ENCODE data around the gene PCNX2.
"Not testable (repeated sequence)": the region's sequence is repeated elsewhere in the genome, so short reads cannot be mapped to it uniquely, and the experiment has no call there.

The PCNX2 gene

DNA sequence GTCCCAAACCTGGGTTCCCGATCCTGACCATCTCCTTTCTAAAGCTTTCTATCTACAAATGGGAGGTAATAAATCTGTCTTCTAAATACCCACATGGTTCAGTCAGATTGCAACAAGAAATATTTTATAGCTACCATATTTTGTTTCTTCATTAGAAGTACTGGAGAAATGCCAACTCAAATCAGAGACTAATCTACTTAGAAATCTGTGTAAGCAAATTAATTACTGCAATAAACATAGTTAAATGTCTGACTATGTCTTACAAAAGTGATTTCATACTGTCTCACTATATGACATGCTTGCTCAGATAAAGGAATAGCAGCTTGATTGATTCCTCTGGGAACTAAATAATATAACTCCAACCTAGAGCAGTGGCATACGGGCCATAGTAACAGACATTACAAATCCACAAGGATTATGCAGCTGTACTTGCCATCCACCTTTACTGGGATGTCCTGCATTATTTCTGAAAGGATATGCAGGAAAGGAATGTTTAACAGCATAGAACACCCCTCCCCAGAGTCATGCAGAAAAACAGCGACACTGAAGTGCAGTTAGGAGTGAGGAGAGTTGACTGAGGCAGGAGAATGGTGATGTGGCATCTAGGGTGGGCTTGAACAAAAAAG lies 80.3 kb downstream of the PCNX2 start:
- DNase-seq, result no peak

DNA sequence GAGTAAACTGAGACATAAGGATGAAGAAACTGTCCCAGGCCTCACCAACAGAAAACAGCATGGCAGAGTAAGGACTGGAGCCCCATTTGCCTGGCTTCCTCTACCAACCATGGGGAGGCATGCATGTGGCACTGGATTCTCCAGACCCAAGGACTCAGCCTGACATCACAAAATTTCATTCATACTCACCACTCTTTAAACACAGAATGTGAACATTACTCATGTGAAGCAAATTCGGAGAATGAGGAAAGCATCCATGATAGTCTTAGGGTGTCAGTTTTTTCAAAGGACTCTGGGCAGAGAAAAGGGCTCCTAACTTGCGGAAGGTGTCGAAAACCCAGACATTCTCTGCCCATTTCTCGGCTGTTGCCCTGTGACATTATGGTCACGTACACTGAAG lies 83.9 kb downstream of the PCNX2 start:
- peak; percentile 5 for DNase-seq

DNA sequence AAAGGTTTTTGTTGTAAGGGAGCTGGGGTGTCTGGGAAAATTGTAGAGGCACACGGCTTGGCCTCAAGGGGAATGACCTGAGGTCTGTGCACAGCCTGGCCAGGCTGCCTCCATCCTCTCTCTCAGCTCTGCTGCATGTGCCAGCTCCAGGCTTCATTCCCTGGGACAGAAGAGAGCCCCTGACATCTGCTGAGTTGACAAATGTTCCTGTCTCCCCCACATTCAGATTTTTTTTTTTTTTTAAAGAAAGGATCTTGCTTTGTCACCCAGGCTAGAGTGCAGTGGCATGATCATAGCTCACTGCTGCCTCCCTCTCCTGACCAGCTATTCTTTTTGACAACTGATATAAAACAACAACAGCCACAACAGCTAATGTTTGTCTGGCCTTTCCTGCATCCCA lies 84.4 kb downstream of the PCNX2 start:
- DNase-seq, result no peak

DNA sequence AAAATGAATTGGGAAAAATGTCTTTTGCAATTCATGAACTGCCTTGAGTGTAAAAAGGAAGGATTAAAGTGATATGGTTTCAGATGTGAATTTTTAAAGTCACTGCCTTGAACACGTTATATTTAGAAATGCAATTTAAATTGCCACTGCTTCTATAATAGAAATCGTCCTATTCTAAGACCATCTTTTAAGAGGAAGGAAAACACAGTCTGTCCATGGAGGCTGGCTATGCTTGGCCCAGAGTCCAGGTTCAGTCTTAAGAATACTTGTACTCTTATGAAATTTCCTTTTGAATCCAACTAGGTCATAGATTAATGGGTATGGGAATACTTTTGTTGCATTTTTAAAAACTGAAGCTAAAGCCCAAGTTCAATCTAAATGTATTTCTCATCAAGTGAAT lies 86.0 kb downstream of the PCNX2 start:
- DNase-seq, result no peak

DNA sequence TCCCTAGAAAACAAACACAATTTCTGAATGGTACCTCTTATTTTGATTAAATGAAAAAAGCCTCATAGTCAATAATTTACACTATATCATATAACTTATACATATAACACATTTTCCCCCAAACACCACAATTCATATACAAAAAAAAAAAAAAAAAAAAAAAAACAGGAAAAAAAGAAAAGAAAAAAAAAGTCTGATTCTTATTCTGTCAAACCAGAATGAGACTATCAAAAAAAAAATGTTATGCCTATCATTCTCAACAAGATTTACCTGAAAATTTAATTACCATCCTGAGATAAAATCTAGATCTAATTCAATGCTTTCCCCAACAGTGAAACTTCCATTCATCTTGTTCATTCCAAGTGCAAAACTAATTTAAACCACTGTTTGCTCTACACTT lies 86.8 kb downstream of the PCNX2 start:
- no peak for DNase-seq

DNA sequence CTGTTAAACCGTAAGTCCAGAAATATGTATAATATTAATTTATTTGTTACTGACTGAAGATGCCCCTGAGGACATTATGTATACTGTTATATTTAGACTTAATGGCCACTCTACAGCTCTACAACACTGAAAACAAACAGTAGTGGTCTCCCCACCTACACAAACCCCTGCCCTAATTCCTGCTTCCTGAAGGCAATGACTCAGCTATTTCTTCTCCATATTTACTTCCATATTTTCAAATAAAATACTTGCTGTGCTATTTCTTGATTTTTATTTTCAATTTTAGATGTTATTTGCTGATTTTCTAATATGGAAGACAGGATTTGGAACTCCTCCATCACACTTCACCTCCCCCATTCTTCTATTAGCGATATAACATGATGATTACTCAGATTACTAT lies 97.6 kb downstream of the PCNX2 start:
- no peak for DNase-seq

DNA sequence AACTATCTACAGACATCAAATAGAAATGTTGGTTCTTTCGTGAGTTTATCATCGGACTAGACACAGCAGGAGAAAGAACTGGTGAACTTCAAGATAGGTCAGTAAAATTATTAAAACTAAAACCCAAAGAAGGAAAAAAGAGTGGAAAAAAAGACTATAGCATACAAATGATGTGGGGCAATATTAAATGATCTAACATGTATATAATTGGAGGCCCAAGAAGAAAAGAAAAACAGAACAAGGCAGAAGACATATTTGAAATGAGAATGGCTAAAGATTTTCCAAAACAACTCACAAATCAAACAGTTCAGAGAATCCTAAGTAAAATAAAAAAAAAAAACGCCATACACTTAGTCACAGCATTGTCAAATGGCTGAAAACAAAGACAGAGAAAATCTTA lies 101.8 kb downstream of the PCNX2 start:
- DNase-seq, result no peak

DNA sequence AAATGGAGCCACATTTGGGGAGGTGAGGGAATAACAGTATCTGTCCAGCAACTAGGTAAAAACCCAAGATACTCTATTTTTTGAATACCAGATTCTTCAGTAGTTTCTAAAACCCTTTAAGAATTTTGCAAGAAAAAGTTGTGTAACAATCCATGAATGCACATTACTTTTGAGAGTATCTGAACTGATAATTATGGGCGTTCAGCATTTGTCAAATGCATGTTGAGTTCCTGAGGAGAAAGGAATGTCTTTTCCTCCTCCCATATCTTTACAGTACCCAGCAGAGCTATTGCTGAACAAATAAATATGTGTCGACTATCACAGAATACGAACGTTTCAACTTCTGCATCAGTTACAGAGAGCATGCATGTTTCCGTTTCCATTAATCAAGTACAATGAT lies 104.5 kb downstream of the PCNX2 start:
- DNase-seq, result no peak

DNA sequence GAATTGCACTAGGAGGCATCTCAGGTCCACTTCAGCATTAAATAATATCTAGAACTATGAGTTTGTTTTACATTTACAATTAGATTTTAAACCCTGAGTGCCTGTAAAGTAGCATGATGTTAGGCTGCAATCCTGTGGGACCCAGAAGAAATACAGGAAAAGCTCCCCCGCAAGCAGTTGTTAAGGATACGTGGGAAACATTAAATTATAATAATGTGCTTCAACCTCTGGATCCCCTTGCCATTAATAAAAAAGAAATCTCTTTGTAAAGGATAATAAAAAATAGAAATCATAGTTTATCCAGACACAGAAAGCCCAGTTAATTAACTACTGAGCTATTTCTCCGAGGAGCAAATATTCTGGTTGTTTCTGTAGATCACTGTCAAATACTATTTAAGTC lies 106.0 kb downstream of the PCNX2 start:
- no peak for DNase-seq

DNA sequence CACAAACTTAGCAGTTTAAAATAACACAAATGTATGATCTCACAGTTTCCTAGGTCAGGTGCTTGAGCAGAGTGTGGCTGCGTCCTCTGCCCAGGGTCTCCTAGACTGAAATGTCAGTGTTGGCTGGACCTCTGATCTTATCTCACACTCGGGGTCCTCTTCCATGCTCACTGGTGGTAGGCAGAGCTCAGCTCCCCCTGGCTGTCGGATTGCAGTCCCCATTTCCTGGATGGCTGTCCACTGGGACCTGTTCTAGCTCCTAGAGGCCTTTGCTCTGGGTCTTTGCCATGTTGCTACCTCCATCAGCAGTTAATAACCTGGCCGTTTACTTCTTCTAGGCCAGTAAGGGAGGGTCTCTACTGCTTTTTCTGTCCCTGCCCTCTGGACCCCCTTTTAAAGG lies 107.5 kb downstream of the PCNX2 start:
- no peak for DNase-seq

DNA sequence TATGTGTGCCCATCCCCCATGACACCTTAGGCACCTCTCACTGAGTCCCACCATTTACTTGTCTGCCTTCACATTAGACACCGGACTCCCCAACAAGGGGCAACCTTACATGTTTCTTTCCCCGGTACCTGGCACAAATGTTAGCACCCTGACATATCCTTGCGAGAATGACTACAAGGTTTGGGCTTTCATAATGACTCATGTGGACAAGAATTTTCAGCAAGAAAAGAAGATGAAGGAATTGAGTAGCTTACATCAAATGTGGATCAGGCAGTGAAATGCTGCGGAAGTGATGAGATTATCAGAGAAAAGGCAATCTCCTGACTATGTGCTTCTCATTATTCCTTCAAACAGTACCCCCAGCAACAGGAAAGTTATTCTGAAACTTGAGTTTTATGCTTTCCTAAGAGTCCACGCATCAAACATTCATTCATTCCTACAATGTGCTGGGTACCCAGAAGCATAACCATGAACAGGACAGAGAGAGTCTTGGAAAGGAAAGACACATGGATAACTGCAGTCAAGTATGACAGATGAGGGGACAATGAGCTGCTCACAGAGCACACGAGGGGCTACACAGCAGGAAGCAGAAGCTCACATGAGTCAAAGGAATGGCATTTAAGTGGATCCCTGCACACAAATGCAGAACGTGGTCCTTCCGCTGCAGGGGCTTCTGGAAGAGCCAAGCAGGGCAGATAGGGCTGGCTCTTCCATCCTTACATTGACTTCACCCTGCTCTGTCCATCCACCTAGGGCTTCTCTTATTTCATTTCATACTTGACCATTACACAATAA lies 112.1 kb downstream of the PCNX2 start:
- DNase-seq, result peak; percentile 47

DNA sequence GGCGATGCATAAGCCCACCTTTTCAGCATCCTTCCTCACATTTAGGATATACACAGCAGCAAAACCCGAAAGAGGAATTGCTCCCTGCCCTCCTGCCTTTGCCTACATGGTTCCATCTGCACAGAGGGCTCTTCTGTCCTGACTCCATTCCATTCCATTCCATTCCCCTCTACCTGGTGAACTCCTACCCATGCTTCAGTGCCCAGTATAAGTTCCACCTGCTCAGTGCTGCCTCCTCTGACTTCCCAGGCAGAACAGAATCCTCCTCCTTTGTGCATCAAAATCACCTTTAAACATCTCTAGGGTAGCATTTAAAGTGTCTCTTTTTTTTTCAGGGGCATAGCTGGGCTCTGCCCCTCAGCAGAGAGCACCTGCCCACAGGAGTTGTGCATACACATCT lies 112.9 kb downstream of the PCNX2 start:
- no peak for DNase-seq

DNA sequence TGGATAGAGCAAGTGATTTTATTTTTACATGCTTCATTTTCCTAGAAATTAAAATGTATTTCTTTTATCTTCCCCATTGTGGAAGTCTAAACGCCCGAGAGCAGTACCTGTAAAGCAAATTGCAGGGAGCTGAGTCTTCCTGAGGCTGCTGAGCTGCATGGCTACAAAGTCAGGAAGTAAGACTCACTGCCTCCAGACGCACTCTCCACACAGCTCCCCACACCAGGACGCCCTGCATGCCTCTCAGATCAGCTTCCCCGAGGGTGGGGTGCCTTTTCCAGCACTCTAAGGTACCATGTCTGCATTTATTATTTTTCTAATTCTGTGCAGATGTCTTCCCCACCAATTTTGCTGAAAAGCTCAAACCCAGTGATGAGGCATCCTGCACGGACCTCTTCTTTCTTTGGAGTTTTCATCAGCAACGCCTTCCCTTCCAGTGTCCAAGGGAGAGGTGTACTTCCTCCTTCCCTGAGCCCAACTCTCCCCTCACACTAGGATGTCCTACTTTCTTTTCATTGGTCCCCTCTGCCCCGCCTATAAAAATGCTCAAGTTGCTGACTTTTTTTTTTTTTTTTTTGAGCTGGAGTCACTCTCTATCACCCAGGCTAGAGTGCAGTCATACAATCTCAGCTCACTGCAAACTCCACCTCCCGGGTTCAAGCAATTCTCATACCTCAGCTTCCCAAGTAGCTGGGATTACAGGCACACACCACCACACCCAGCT lies 114.7 kb downstream of the PCNX2 start:
- no peak for DNase-seq

DNA sequence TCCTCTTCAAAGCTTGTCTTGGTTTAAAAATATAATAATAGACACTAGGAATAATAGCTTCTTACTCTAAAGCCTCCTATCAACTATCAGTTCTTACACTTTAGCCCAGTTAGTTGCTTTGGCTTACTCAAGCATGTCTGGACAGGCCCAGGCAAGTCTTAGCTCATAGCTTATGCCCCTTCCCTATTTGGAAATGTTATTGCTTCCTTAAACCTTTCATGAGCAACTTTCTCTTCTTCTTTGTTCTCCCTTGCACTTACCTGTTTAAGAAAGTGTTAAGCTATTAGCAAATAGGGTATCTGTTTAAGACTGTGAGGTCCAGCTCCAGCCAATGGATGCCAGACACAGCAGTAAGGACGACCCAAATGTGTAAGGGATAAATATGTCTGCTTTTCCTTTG lies 115.9 kb downstream of the PCNX2 start:
- DNase-seq, result not testable (repeated sequence)

DNA sequence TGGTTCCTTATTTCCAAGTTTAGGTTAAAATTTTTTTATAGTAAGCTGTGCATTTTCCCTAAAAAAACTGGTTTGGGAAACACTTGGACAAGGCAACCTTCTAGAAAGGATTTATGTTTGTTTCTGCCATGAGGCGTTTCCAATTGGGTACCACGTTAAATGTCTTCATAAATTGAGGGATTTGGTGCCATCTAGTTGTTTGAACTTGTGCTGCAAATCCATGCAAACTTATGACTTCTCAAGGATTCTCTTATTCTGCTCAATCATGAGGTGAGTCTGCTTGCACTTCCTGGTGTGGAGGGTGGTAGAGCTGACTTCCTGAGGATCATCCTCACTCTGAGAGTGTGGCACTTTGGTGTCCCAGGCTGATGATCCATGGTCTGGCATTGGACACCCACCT lies 123.3 kb downstream of the PCNX2 start:
- peak; percentile 42 for DNase-seq

DNA sequence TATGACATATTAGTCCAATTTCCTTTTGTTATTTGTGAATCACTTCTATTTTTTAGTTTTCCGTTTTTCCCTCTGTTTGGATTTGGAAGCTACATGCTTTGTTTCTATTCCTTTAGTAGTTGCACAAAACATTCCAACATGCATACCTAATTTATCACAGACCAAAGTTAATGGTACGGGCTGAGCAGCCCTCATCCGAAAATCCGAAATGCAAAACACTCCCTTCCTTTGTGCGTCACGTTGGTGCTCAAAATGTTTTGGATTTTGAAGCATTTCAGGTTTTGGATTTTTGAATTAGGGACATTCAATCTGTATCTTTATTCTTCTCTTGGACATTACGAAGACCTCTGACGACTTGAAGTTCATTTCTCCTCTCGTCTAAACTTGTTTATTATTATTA lies 124.8 kb downstream of the PCNX2 start:
- DNase-seq, result no peak

DNA sequence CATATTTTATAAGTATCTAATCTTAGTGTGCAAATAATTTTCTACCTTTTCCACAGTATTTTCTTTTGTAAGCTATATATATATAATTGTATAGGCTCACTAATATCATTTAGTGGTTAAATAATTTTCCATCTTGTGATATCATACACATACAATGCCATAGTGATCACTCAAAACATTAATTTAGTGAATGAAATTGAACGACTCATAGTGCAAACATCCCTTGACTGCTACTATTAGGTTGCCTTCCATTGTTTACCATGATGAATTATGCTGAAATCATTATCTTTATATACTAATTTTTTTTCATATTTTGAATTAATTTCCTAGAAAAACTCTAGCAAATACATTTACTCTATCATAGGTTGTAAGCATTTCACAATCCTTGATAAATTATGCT lies 127.1 kb downstream of the PCNX2 start:
- peak; percentile 12 for DNase-seq

DNA sequence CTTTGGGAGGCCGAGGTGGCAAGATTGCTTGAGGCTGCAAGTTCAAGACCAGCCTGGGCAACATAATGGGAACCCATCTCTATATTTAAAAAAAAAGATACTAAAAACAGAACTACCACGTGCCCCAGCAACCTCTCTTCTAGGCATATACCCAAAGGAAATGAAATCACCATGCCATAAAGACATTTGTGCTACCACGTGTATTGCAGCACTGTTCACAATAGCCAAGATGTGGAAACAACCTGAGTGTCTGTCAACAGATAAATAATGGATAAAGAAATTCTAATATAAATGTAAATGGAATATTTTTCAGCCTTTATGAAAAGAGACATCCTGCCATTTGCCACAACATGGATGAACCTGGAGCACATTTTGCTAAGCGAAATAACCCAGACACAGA lies 128.6 kb downstream of the PCNX2 start:
- DNase-seq, result no peak

DNA sequence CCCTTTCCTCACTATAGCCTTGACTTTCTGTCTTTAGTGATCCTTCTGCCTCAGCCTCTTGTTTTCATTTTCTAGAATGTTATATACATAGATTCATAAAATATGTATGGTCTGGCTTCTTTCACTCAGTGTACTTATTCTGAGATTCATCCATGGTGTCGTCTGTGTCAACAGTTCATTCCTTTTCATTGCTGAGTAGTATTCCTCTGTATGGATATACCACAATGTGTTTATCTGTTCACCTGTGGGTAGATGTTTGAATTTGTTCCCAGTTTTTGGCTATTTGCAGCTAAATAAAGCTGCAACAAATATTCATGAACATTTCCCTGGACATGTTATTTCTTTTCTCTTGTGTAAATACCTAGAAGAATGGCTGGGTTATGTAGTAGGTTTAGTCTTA lies 131.8 kb downstream of the PCNX2 start:
- DNase-seq, result no peak

DNA sequence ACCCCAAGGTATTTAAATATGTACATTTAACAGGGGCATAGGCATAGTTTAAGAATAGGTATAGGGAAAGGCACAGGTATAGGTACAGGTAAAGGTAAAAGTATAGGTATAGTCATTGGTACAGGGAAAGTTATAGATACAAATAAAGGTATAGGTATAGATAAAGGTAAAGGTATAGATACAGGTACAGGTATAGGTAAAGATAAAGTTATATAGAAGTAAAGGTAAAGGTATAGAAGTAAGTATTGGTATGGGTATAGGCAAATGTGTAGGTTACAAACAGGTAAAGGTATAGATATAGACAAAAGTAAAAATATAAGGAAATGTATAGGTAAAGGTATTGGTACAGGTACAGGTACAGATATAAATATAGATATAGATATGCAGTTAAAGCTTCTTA lies 137.2 kb downstream of the PCNX2 start:
- no peak for DNase-seq

DNA sequence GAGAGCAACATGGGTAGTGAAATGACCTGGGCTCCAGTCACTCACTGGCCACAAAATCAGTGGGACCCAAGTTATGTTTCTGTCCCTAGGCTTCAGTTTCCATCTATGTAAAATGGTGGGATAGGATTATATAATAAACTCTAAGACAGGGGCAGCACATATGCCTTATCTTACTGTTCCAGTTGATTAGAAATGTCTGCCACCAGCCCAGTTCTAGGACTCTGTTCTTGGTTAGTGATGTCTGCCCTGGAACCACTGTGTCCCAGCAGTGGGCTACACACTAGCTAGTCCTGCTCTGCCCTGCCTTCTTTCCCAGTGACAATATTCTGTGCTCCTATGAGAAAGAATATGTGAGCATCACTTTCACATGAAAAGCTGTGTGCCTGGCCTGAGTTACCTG lies 138.3 kb downstream of the PCNX2 start:
- no peak for DNase-seq

DNA sequence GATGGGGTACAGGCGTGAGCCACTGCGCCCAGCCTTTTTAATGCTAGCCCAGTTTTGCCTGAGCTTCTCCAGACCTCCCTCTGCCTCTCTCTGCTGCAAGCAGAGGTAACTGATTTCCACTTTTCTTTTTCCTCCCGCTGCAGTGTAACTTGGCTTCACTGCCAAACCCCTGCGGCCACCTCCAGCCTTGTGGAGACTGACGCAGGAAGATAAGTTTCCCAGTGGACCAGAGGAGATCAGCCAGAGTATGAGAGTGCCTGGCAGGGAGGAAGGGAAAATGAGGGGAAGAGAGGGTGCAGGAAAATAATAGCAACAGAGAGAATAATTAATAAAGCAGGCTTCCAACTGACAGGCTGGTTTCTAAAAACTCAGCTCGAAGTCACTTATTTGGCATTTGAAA lies 143.7 kb downstream of the PCNX2 start:
- DNase-seq, result no peak

DNA sequence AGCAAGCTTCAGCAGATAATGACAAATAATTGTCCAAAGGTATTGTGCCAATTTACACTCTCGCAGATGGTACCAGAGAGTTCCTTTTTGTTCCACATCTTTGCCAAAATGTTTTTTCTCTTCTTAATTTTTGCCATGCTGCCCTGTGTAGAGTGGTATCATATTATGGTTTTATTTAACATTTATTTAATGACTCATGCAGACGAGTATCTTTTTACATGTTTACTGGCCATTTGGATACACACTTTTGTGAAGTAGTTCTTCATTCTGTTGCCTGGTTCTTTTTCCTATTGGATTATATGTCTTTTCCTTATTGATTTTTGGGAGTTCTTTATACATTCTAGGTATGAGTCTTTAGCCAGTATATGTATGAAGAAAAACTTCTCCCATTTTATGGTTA lies 151.1 kb downstream of the PCNX2 start:
- DNase-seq, result no peak

DNA sequence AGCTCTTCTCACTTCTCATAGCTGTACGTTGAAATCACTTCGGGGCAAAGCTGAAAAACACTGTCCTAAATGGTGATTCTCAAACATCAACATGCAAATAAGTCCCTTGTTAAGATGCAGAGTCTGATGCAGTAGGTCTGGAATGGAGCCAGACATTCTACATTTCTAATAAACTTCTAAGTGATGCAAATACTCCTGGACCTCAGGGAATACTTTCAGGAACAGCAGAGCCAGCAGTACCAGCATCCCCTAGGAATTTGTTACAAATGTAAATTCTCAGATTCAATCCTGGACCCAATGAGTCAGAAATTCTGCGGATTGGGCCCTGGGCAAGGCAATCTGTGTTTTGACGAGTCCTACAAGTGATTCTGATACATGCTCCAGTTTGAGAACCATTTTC lies 152.3 kb downstream of the PCNX2 start:
- DNase-seq, result peak; percentile 32
